Ovary (tissue), 10 donors: ENCODE measurements around the gene ZNF74. TPM values are rescaled to one million over a fixed set of nuclear protein-coding genes. Genes with fewer than 3 reads are reported as not detected.
A peak's percentile ranks its signal among the peaks of the same experiment; 100 is the strongest.
"Not testable (repeated sequence)": the region's sequence is repeated elsewhere in the genome, so short reads cannot be mapped to it uniquely, and the experiment has no call there.

Source experiments
- DNase-seq, 5 donors: peaks; one replicate each; pipeline ENCODE4 v3.0.0-alpha.2; 2019 to 2020
- H3K27ac ChIP-seq, 2 donors: fragments of 200-600 bp; one replicate each; pipeline versions ENCODE4 v1.5.1 to v1.8.0; 2019 to 2022
- H3K27me3 ChIP-seq: fragments of 200-600 bp; one replicate; pipeline ENCODE4 v1.8.0; 2022
- H3K36me3 ChIP-seq: fragments of 200-600 bp; sonication (generic); one replicate; pipeline ENCODE4 v1.5.1; 2019
- H3K4me1 ChIP-seq: one replicate; pipeline ENCODE4 v1.8.1; 2013; ENCODE audit warnings: mild to moderate bottlenecking, moderate library complexity; ENCODE audit not compliant: insufficient read depth
- H3K4me3 ChIP-seq: fragments of 200-600 bp; sonication (generic); one replicate; pipeline ENCODE4 v1.5.1; 2017
- H3K9me3 ChIP-seq, 2 donors: fragments of 200-600 bp in 1 of 2; sonication (generic) in 1 of 2; one replicate each; pipeline versions ENCODE4 v1.5.1 to v1.8.1; 2013 to 2019; ENCODE audit warnings: mild to moderate bottlenecking in 1 of 2, moderate library complexity in 1 of 2
- CTCF ChIP-seq, 3 donors: fragments of 450-650 bp in 2 of 3; fragments of 200-600 bp in 1 of 3; IDR thresholded peaks; one replicate each; pipeline versions ENCODE4 v1.5.1 to v1.8.0; 2016 to 2022; ENCODE audit warnings: antibody characterized with exemption in 3 of 3, mild to moderate bottlenecking in 1 of 3
- EP300 ChIP-seq: sonication (generic); formaldehyde crosslinking; IDR thresholded peaks from one replicate; pipeline ENCODE4 v1.6.1; 2017; ENCODE audit warnings: antibody characterized with exemption
- POLR2A ChIP-seq: fragments of 450-650 bp; IDR thresholded peaks from one replicate; pipeline ENCODE4 v1.6.1; 2017; ENCODE audit warnings: antibody characterized with exemption, mild to moderate bottlenecking, moderate library complexity
- WGBS, 3 donors: extraction: QIAGEN DNeasy Blood & Tissue Kit in 1 of 3; methylation state at CpG; one replicate each; pipeline versions ENCODE4 v1.1.5 to v1.1.7; 2013 to 2017; 5-methylcytosine and 5-hydroxymethylcytosine counted together
- intact Hi-C, 4 donors: fragments of 100-400 bp; cut with DNase I; formaldehyde crosslinking; loops; one replicate each; pipeline versions ENCODE4 v1.11.0 to v1.15.1; 2022 to 2023
- long read RNA-seq, 3 donors: library from polyadenylated mRNA in 2 of 3; unstranded in 2 of 3; transcript quantifications; one replicate each; pipeline ENCODE4 v2.0.0 and lab custom pipeline, GENCODE V29; 2021 to 2026
- polyA plus RNA-seq, 2 donors: library from polyadenylated mRNA; stranded (reverse); fragments of 200-250 nt in 1 of 2; fragments of 350-450 nt in 1 of 2; fragmentation: Illumina TruSeq in 1 of 2; extraction: RNeasy Lipid Tissue Mini Kit (QIAGEN cat#74804) in 1 of 2; gene quantifications; one replicate each; pipeline ENCODE4 v1.2.3, GENCODE V29; 2013 to 2014
- total RNA-seq, 7 donors: library from RNA; depleted of rRNA in 2 of 7; stranded (reverse); fragments of >200 nt in 2 of 7; fragmentation: NEBNext Ultra II Directional in 3 of 7; extraction: Animal tissue kit (Norgen Biotek cat#: 25700) in 3 of 7; gene quantifications; one replicate each; pipeline versions ENCODE4 v1.1.0 to v1.2.4, GENCODE V29; 2016 to 2023
- donor health status: DM: no; HTN: no; CAD: no; lungs with moderate emphysema.
- donor health status: DM: no; HTN: no; CAD: no.
- donor health status: Bipolar disorder and iron deficiency.
- donor health status: DM: yes; HTN: yes; CAD: no.
- donor health status: DM: no; HTN: no; CAD: no.
- donor health status: DM: yes; HTN: yes; CAD: no.

Gene ZNF74
- total RNA-seq (10 to 100 TPM in 5 of 7 donors, 1 to 10 TPM in 2; 6.9 to 16.8 (median 12.8) TPM), polyA plus RNA-seq (1 to 10 TPM; 6.1 to 7.4 TPM)
- long read RNA-seq, donor 1, transcript ZNF74-202 (5 exons, 3,159 nt), result major isoform, 18 of 31 reads
- long read RNA-seq, donor 1, partial matches to known transcripts, result 1 of 31 reads
- long read RNA-seq, donor 1, other reads (novel, unspliced or antisense), result 10 of 31 reads
- long read RNA-seq, donor 2, partial matches to known transcripts, result 0 of 5 reads
- long read RNA-seq, donor 2, other reads (novel, unspliced or antisense), result 0 of 5 reads
- long read RNA-seq, donor 3, transcript ZNF74-203 (4 exons, 2,789 nt), result minor isoform, 5 of 40 reads
- long read RNA-seq, donor 3, transcript ZNF74-202 (5 exons, 3,159 nt), result major isoform, 21 of 40 reads
- long read RNA-seq, donor 3, partial matches to known transcripts, result 2 of 40 reads
- long read RNA-seq, donor 3, other reads (novel, unspliced or antisense), result 10 of 40 reads

DNA sequence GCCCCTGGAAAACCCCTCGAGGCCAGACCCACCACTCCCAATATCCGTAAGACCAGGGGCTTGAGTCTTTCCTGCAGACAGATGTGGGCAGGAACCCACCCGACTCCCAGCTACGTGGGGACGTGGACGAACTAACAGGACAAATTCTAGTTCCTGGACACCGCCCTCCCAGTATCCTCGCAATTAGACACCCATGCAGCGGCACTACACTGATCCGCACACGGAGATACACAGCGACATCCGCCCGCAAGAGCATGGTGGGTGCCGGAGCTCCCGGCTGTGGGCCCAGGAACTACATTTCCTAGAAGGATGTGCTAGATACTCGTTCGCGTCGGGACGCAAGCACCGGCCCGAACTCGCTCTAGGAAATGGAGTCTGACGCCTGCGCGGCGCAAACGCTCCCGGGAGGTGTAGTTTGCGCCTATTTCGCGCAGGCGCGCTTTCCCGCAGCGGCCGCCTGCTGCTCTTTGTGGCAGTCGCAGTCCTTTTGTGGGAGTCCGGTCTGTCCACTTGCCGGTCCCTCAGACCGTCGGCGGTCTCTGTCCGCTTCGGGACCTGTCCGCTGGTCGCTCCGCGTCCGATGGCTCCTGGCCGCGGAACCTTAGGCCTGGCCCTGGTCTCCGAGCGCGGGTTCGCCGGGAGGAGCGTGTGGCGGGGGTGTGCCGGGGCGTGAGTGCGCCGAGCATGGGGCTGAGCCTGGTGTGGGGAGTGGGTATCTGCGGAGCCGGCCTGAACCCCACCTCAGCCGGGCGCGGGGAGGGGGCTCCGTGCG lies at the start of gene ZNF74:
TSS of gene ZNF74 (plus strand) at position 447 of the 772 bp plus-strand sequence. CDS start 478 bp downstream, outside the sequence.
- 0 to 2% (median 1%) methylated on average over 41 to 71 of the region's 71 CpGs for WGBS, 3 donors
- DNase-seq, result peak; percentile 83 to 91 (median 86)
- Histone ChIP-seq H3K9me3 (no peaks in the 10 kb centered on the region), H3K27ac (peak within 1 kb of the TSS; percentile 22 to 58), H3K27me3 (no peaks in the 10 kb centered on the region), H3K36me3 (no peaks in the 10 kb centered on the region), H3K4me3 (peak within 1 kb of the TSS; percentile 93), H3K4me1 (peaks cover 8% of the 10 kb centered on the region)
- TF ChIP-seq CTCF (IDR thresholded peaks at IDR 0.05), result no peak
- peak; percentile 46 for TF ChIP-seq POLR2A
- intact Hi-C loops, result no loop called here

DNA sequence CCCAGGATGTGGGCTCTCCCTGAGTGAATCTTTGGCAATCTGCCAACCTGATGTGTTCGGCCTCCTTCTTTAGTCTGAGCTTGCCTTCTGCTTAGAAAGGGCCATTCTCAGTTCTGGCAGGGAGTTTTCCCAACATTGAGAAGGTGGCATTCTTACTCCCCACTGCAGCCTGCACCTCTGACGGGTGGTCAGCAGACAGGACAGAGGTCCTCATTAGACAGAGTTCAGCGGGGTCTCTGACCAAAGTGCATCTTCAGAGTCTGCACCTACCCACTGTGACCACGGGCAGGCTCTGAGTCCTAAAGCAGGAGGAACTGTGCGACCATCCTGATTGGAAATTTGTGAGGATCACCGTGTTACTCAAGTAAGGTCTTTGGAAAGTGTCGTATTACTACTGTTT lies 47.4 kb upstream of the ZNF74 start:
- intact Hi-C loops, H3K4me3 ChIP-seq, H3K9me3 ChIP-seq, H3K27me3 ChIP-seq, H3K27ac ChIP-seq, H3K36me3 ChIP-seq, H3K4me1 ChIP-seq, DNase-seq: not testable (repeated sequence)
- 69 to 100% (median 92%) methylated on average over 1 to 3 of the region's 7 CpGs for WGBS, 3 donors

- not testable (repeated sequence) for H3K4me1 ChIP-seq
- 81 to 89% (median 82%) methylated on average over 5 to 6 of the region's 6 CpGs for WGBS, 3 donors
Observed at GRCh38 chr22:20352536-20352935, 41.4 kb upstream of the ZNF74 start.

GRCh38 chr22:20354238-20354975 lies 39.5 kb upstream of the ZNF74 start:
- no peak for DNase-seq

More at GRCh38 chr22:20352536-20352935, 41.4 kb upstream of the ZNF74 start:
- H3K27me3 ChIP-seq, DNase-seq, H3K27ac ChIP-seq, intact Hi-C loops, H3K4me3 ChIP-seq, H3K36me3 ChIP-seq, H3K9me3 ChIP-seq: not testable (repeated sequence)

GRCh38 chr22:20355939-20356636 lies 37.9 kb upstream of the ZNF74 start:
- H3K36me3 ChIP-seq, H3K9me3 ChIP-seq, H3K27me3 ChIP-seq, H3K27ac ChIP-seq, H3K4me1 ChIP-seq, intact Hi-C loops, DNase-seq, H3K4me3 ChIP-seq: not testable (repeated sequence)
- WGBS, 3 donors, result 92 to 93% (median 93%) methylated on average over 93 to 98 of the region's 98 CpGs

More at GRCh38 chr22:20354238-20354975, 39.5 kb upstream of the ZNF74 start:
- TF ChIP-seq POLR2A, result no peak
- TF ChIP-seq EP300, result no peak
- TF ChIP-seq CTCF (IDR thresholded peaks at IDR 0.05), result no peak
- no peaks in the 10 kb centered on the region for H3K9me3 ChIP-seq
- intact Hi-C loops, result no loop called here
- WGBS, 3 donors, result 88 to 91% (median 91%) methylated on average over 81 of the region's 81 CpGs
- H3K27ac ChIP-seq, result no peak overlapping the region
- no peaks in the 10 kb centered on the region for H3K27me3 ChIP-seq
- H3K4me1 ChIP-seq, result no peaks in the 10 kb centered on the region
- H3K36me3 ChIP-seq, result no peaks in the 10 kb centered on the region
- no peak overlapping the region for H3K4me3 ChIP-seq

GRCh38 chr22:20356906-20357305 lies 37.0 kb upstream of the ZNF74 start:
- H3K36me3 ChIP-seq, H3K9me3 ChIP-seq, DNase-seq, intact Hi-C loops, H3K4me3 ChIP-seq, H3K27me3 ChIP-seq, H3K27ac ChIP-seq, H3K4me1 ChIP-seq: not testable (repeated sequence)
- WGBS, 3 donors, result 92 to 94% (median 93%) methylated on average over 66 of the region's 66 CpGs

DNA sequence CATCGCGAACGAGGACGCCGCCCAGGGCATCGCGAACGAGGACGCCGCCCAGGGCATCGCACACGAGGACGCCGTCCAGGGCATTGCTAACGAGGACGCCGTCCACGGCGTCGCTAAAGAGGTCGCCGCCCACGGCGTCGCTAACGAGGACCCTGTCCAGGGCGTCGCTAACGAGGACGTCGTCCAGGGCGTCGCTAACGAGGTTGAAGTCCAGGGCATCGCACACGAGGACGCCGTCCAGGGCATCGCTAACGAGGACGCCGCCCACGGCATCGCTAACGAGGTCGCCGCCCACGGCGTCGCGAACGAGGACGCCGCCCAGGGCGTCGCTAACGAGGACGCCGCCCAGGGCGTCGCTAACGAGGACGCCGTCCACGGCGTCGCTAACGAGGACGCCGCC lies 36.0 kb upstream of the ZNF74 start:
- DNase-seq, H3K9me3 ChIP-seq, H3K27me3 ChIP-seq, intact Hi-C loops, H3K27ac ChIP-seq, H3K36me3 ChIP-seq, H3K4me3 ChIP-seq, H3K4me1 ChIP-seq: not testable (repeated sequence)
- WGBS, 3 donors, result 92 to 93% (median 93%) methylated on average over 54 to 59 of the region's 70 CpGs

DNA sequence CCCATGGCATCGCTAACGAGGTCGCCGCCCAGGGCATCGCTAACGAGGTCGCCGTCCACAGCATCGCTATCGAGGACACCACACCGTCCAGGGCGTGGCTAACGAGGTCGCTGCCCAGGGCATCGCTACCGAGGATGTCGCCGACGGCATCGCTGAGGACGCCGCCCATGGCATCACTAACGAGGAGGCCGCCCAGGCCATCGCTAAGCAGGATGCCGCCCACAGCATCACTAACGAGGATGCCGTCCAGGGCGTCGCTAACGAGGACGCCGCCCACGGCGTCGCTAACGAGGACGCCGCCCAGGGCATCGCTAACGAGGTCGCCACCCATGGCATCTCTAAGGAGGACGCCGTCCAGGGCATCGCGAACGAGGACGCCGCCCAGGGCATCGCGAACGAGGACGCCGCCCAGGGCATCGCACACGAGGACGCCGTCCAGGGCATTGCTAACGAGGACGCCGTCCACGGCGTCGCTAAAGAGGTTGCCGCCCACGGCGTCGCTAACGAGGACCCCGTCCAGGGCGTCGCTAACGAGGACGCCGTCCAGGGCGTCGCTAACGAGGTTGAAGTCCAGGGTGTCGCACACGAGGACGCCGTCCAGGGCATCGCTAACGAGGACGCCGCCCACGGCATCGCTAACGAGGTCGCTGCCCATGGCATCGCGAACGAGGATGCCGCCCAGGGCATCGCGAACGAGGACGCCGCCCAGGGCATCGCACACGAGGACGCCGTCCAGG lies 35.3 kb upstream of the ZNF74 start:
- intact Hi-C loops, H3K36me3 ChIP-seq, H3K27me3 ChIP-seq, H3K4me1 ChIP-seq, H3K4me3 ChIP-seq, DNase-seq, H3K27ac ChIP-seq, H3K9me3 ChIP-seq: not testable (repeated sequence)
- 93 to 94% (median 94%) methylated on average over 77 to 86 of the region's 103 CpGs for WGBS, 3 donors
